Endodermal cell (in vitro differentiated cells): Measurements from ENCODE around the gene MPPE1. TPM values are rescaled to one million over a fixed set of nuclear protein-coding genes. Genes with fewer than 3 reads are reported as not detected.

Experiments used
- DNase-seq: peaks from one replicate; pipeline ENCODE4 v3.0.0-alpha.2; 2017
- H3K27ac ChIP-seq: 2 replicates; pipeline ENCODE4 v1.5.1; 2013; ENCODE audit warnings: mild to moderate bottlenecking, low read depth, low read length, moderate library complexity
- H3K27me3 ChIP-seq: 2 replicates; pipeline ENCODE4 v1.6.1; 2013; ENCODE audit warnings: mild to moderate bottlenecking, low read length, moderate library complexity; ENCODE audit not compliant: insufficient read depth, control insufficient read depth, poor library complexity, severe bottlenecking
- H3K36me3 ChIP-seq: 2 replicates; pipeline ENCODE4 v1.7.0; 2013; ENCODE audit warnings: mild to moderate bottlenecking, low read length, moderate library complexity; ENCODE audit not compliant: control insufficient read depth, insufficient read depth
- H3K4me1 ChIP-seq: one replicate; pipeline ENCODE4 v1.7.0; 2013; ENCODE audit warnings: low read length; ENCODE audit not compliant: control insufficient read depth, insufficient read depth
- H3K4me3 ChIP-seq: 2 replicates; pipeline ENCODE4 v1.5.1; 2013; ENCODE audit warnings: mild to moderate bottlenecking, low read length, moderate library complexity
- H3K9ac ChIP-seq: 2 replicates; pipeline ENCODE4 v1.6.1; 2013; ENCODE audit warnings: mild to moderate bottlenecking, low read length, moderate library complexity; ENCODE audit not compliant: poor library complexity, severe bottlenecking; ENCODE audit errors: extremely low read depth
- H3K9me3 ChIP-seq: 2 replicates; pipeline ENCODE4 v1.6.1; 2013; ENCODE audit warnings: mild to moderate bottlenecking, low read length, moderate library complexity; ENCODE audit not compliant: control insufficient read depth
- H3K27ac Mint-ChIP-seq: 2 replicates; pipeline ENCODE4 v1.8.0; 2020; ENCODE audit warnings: mixed read lengths
- H3K27me3 Mint-ChIP-seq: 2 replicates; pipeline ENCODE4 v1.8.0; 2021; ENCODE audit warnings: mild to moderate bottlenecking, mixed read lengths; ENCODE audit not compliant: insufficient read depth
- H3K36me3 Mint-ChIP-seq: 2 replicates; pipeline ENCODE4 v1.8.0; 2020; ENCODE audit warnings: low read depth, mixed read lengths
- H3K4me1 Mint-ChIP-seq: 2 replicates; pipeline ENCODE4 v1.8.0; 2020; ENCODE audit warnings: mixed read lengths
- H3K4me3 Mint-ChIP-seq: 2 replicates; pipeline ENCODE4 v1.8.0; 2020; ENCODE audit warnings: mild to moderate bottlenecking, moderate library complexity, mixed read lengths
- H3K9me3 Mint-ChIP-seq: 2 replicates; pipeline ENCODE4 v1.8.0; 2020; ENCODE audit warnings: mild to moderate bottlenecking, mixed read lengths
- CTCF ChIP-seq: fragments of 200-600 bp; sonication (generic); conservative IDR thresholded peaks from 2 replicates; pipeline ENCODE4 v1.5.0; 2021; ENCODE audit warnings: antibody characterized with exemption, mild to moderate bottlenecking
- WGBS, 2 experiments: methylation state at CpG; one replicate each; pipeline versions ENCODE4 v1.1.5 to v1.1.7; 2013; ENCODE audit warnings: missing lambda C conversion rate in 2 of 2, mixed read lengths in 1 of 2; ENCODE audit not compliant: insufficient coverage in 1 of 2, insufficient read length in 1 of 2; 5-methylcytosine and 5-hydroxymethylcytosine counted together
- total RNA-seq, 2 donors: library from RNA; stranded (reverse); fragmentation: NEBNext Ultra II Directional in 1 of 2; extraction: Animal tissue kit (Norgen Biotek cat#: 25700) in 1 of 2; gene quantifications; 2 replicates in 1 of 2; 3 replicates in 1 of 2; pipeline ENCODE4 v1.2.1, GENCODE V29; 2021

MPPE1 gene
- total RNA-seq, 2 donors from 2014 or later = 27.3 to 33.5 TPM

- Mint-ChIP-seq H3K27ac (peak overlapping the region; percentile 64), H3K27me3 (no peaks in the 10 kb centered on the region), H3K36me3 (peaks cover 43% of the 10 kb centered on the region), H3K4me3 (no peak overlapping the region), H3K4me1 (no peaks in the 10 kb centered on the region), H3K9me3 (no peaks in the 10 kb centered on the region)
- H3K27ac ChIP-seq = no peak overlapping the region
- no peak for TF ChIP-seq CTCF
- no peaks in the 10 kb centered on the region for H3K9me3 ChIP-seq
- H3K36me3 ChIP-seq = peaks cover 31% of the 10 kb centered on the region
- DNase-seq = peak; percentile 35
- no peaks in the 10 kb centered on the region for H3K4me1 ChIP-seq
- H3K9ac ChIP-seq = no peak overlapping the region
- WGBS, 2 experiments = 93 to 97% methylated on average over 5 to 12 of the region's 12 CpGs
- no peak overlapping the region for H3K4me3 ChIP-seq
- H3K27me3 ChIP-seq = no peaks in the 10 kb centered on the region
Measured at GRCh38 chr18:11865071-11865470, 43.0 kb downstream of the MPPE1 start.

- Histone ChIP-seq H3K4me1 (no peaks in the 10 kb centered on the region), H3K9me3 (no peaks in the 10 kb centered on the region), H3K36me3 (peaks cover 30% of the 10 kb centered on the region), H3K4me3 (no peak overlapping the region), H3K27ac (no peak overlapping the region), H3K9ac (no peak overlapping the region), H3K27me3 (no peaks in the 10 kb centered on the region)
- Mint-ChIP-seq H3K36me3 (peaks cover 42% of the 10 kb centered on the region), H3K27me3 (no peaks in the 10 kb centered on the region), H3K4me3 (no peak overlapping the region), H3K9me3 (no peaks in the 10 kb centered on the region), H3K4me1 (no peaks in the 10 kb centered on the region), H3K27ac (no peak overlapping the region)
- peak; percentile 10 for DNase-seq
- 89 to 92% methylated on average over 2 of the region's 2 CpGs for WGBS, 2 experiments
- no peak for TF ChIP-seq CTCF
Measured at GRCh38 chr18:11864471-11864870, 43.6 kb downstream of the MPPE1 start.

- H3K27me3 ChIP-seq = no peaks in the 10 kb centered on the region
- H3K9me3 ChIP-seq = no peaks in the 10 kb centered on the region
- no peak overlapping the region for H3K9ac ChIP-seq
- H3K4me3 Mint-ChIP-seq = no peak overlapping the region
- H3K9me3 Mint-ChIP-seq = no peaks in the 10 kb centered on the region
- H3K27ac ChIP-seq = no peak overlapping the region
- peaks cover 34% of the 10 kb centered on the region for H3K36me3 Mint-ChIP-seq
- TF ChIP-seq CTCF = no peak
- DNase-seq = peak; percentile 28
- no peak overlapping the region for H3K27ac Mint-ChIP-seq
- no peak overlapping the region for H3K4me3 ChIP-seq
- peaks cover 18% of the 10 kb centered on the region for H3K36me3 ChIP-seq
- WGBS, 2 experiments = 88 to 89% methylated on average over 4 to 6 of the region's 6 CpGs
- no peaks in the 10 kb centered on the region for H3K4me1 Mint-ChIP-seq
- H3K27me3 Mint-ChIP-seq = no peaks in the 10 kb centered on the region
- no peaks in the 10 kb centered on the region for H3K4me1 ChIP-seq
Measured at GRCh38 chr18:11862468-11863137, 45.5 kb downstream of the MPPE1 start.
